Measurements from ENCODE around the gene WASF2.

Gene WASF2

GRCh38 chr1:27428316-27429028 lies 61.5 kb downstream of the WASF2 start:
- no peak for TF ChIP-seq CTCF (IDR thresholded peaks at IDR 0.05; ENCODE audit: low read depth, low read length)
- Histone ChIP-seq H3K9me3 (ENCODE audit: severe bottlenecking) (no peaks in the 10 kb centered on the region), H3K27me3 (ENCODE audit: insufficient read depth, low read depth, severe bottlenecking) (no peaks in the 10 kb centered on the region), H3K27ac (no peak overlapping the region), H3K4me3 (ENCODE audit: low read depth, low read length) (no peak overlapping the region), H3K36me3 (peaks cover 29% of the 10 kb centered on the region)
- DNase-seq: no peak

GRCh38 chr1:27427816-27428315 lies 62.1 kb downstream of the WASF2 start:
- Histone ChIP-seq H3K9me3 (ENCODE audit: severe bottlenecking) (no peaks in the 10 kb centered on the region), H3K36me3 (peaks cover 29% of the 10 kb centered on the region), H3K27ac (no peak overlapping the region), H3K4me3 (ENCODE audit: low read depth, low read length) (no peak overlapping the region), H3K27me3 (ENCODE audit: insufficient read depth, low read depth, severe bottlenecking) (no peaks in the 10 kb centered on the region)
- TF ChIP-seq CTCF (IDR thresholded peaks at IDR 0.05; ENCODE audit: low read depth, low read length): no peak
- no peak for DNase-seq

- Histone ChIP-seq H3K27ac (no peak overlapping the region), H3K4me3 (ENCODE audit: low read depth, low read length) (no peak overlapping the region), H3K27me3 (ENCODE audit: insufficient read depth, low read depth, severe bottlenecking) (no peaks in the 10 kb centered on the region), H3K9me3 (ENCODE audit: severe bottlenecking) (no peaks in the 10 kb centered on the region), H3K36me3 (peaks cover 29% of the 10 kb centered on the region)
- no peak for DNase-seq
- no peak for TF ChIP-seq CTCF (IDR thresholded peaks at IDR 0.05; ENCODE audit: low read depth, low read length)
Observed at GRCh38 chr1:27427329-27427728, 62.6 kb downstream of the WASF2 start.

GRCh38 chr1:27423709-27424108 lies 66.3 kb downstream of the WASF2 start:
- Histone ChIP-seq H3K9me3 (ENCODE audit: severe bottlenecking) (no peaks in the 10 kb centered on the region), H3K27me3 (ENCODE audit: insufficient read depth, low read depth, severe bottlenecking) (no peaks in the 10 kb centered on the region), H3K4me3 (ENCODE audit: low read depth, low read length) (no peak overlapping the region), H3K36me3 (peaks cover 41% of the 10 kb centered on the region), H3K27ac (no peak overlapping the region)
- no peak for TF ChIP-seq CTCF (IDR thresholded peaks at IDR 0.05; ENCODE audit: low read depth, low read length)
- no peak for DNase-seq

- H3K9me3 ChIP-seq (ENCODE audit: severe bottlenecking): no peaks in the 10 kb centered on the region
- H3K27ac ChIP-seq: no peak overlapping the region
- H3K36me3 ChIP-seq: peaks cover 62% of the 10 kb centered on the region
- no peak overlapping the region for H3K4me3 ChIP-seq (ENCODE audit: low read depth, low read length)
- no peaks in the 10 kb centered on the region for H3K27me3 ChIP-seq (ENCODE audit: insufficient read depth, low read depth, severe bottlenecking)
- no peak for DNase-seq
- no peak for TF ChIP-seq CTCF (IDR thresholded peaks at IDR 0.05; ENCODE audit: low read depth, low read length)
Observed at GRCh38 chr1:27418326-27419185, 71.4 kb downstream of the WASF2 start.

All from WERI-Rb-1 (cell line).